HG02759 (cell line): ENCODE results near the gene OBSCN.
"Not testable (repeated sequence)": the region's sequence is repeated elsewhere in the genome, so short reads cannot be mapped to it uniquely, and the experiment has no call there.

Source experiments
- ATAC-seq: cut with Tn5 transposase; IDR thresholded peaks from one replicate; pipeline ENCODE4 v1.9.1; 2021; ENCODE audit warnings: mild to moderate bottlenecking, moderate library complexity; ENCODE audit not compliant: unreplicated experiment

OBSCN gene

DNA sequence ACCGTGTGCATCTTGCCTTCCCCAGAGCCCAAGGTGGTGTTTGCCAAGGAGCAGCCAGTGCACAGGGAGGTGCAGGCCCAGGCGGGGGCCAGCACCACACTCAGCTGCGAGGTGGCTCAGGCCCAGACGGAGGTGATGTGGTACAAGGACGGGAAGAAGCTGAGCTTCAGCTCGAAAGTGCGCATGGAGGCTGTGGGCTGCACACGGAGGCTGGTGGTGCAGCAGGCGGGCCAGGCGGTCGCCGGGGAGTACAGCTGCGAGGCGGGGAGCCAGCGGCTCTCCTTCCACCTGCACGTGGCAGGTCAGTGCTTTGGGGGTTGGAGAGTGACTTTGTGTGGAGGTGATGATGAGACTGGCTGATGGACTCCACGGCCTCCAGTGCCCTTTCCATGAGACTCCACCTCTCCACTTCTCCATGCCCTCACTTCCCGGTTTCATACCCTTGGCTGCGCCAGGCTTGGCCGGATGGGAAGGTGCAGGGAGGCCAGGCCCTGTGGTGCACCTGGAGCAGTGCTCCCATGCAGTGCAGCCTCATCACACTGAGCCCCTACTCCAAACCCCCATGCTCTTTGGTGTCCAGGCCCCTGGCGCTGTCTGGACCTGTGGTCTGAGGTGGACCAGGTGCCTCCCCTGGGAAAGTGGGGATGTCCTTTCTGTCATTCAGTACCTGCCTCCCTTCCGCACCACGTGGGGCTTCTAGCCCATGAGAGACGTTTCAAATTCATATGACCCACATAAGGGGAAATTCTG, 49.0 kb downstream of the OBSCN start:
- no peak for ATAC-seq

DNA sequence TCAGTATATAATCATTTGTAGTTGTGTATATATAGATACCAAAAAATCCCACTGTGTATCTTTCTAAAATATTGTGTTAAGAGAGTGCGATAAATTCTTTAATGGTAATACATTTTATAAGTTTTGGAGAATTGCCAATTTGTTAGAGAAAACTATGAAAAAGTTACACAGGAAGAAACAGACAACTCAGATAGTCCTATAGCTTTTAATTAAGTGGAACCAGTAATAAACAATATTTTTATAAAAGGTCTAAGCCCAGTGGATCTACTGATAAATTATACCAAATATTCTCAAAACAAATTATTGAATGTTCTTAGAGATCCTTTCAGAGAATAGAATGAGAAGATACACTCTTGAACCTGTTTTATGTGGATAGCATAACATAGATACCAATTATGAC, 50.6 kb downstream of the OBSCN start:
- ATAC-seq: no peak

DNA sequence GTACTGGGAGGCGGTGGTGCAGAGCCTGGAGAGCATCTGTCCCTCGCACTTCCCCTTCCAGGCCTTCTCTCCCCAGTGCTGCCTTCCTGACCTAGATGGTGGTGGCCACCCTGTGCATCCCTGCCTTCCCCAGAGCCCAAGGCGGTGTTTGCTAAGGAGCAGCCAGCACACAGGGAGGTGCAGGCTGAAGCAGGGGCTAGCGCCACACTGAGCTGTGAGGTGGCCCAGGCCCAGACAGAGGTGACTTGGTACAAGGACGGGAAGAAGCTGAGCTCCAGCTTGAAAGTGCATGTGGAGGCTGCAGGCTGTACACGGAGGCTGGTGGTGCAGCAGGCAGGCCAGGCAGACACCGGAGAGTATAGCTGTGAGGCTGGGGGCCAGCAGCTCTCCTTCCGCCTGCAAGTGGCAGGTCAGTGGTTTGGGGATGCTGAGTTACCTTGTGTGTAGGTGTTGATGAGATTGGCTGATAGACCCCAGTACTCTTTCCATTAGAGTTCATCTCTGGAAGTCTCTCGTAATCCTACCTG, 51.6 kb downstream of the OBSCN start:
- ATAC-seq: no peak

DNA sequence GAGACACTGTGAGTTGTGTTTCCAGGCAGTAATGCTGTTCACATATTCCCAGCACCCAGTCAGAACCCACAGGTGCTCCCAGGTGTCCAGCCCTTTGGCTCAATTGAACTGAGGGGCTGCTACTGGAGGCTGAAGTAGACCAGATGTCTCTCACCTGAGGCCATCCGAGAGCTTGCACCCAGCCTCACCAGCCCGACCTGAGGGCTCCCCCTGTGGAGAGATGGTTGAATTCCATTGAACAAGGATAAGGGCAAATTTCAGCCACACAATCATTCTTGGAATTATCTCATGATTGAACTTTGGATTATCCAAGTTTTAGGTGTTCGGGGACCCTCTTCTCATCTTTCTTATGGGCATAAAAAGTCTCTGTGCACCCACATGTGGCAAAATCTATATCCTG, 52.1 kb downstream of the OBSCN start:
- no peak for ATAC-seq

DNA sequence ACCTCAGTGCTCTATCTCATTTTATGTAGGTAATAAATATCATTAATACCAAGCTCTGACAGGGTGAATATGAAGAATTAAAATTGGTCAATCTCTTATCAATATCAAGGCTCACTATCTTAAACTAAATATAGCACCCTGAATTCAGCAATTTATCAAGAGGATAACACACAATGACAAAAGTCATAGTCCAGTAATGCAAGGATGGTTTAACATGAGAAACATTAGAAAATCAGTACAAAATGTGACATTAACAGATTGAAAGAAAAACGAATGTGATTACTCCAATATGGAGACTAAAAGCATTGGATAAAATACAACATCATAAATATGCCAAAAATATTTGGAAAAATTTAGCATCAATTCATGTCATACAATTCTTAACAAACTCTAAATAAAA, 53.9 kb downstream of the OBSCN start:
- ATAC-seq: no peak

DNA sequence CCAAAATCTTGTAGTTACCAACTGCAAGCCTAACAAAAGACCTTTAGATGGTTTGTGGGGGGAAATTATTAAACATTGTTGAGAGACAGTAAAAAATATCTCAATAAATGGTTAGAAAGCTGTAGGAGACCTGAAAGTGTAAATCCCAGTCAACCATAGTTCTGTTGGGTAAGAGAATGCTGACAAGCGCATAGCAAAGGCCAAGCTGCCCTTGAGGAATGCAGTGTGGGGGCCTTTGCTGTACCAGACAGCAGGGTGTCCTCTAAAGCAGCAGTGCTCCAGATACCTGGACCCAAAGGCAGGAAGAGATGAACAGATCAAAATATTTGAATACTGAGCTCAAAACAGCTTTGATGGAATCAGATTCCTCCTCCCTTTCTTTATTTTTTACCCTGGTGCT, 54.6 kb downstream of the OBSCN start:
- ATAC-seq: no peak

DNA sequence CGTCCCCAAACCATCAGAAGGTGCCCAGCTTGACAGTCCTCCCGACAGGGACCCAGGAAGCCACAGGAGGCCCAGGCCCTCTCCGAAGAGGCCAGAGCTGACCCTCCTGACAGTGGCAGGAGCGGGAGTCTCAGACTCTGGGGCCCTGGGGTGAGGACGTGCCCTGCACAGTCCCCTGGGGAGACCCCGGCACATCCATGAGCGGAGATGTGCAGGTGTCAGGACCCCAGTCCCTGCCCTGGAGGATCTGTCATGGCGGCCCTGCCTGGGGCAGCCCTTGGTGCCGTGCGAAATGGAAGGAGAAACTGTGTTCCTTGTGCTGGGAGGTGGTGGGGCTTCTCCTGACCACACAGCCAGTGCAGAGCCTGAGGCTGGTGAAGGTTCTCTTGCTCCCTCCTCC, 55.8 kb downstream of the OBSCN start:
- ATAC-seq: no peak

DNA sequence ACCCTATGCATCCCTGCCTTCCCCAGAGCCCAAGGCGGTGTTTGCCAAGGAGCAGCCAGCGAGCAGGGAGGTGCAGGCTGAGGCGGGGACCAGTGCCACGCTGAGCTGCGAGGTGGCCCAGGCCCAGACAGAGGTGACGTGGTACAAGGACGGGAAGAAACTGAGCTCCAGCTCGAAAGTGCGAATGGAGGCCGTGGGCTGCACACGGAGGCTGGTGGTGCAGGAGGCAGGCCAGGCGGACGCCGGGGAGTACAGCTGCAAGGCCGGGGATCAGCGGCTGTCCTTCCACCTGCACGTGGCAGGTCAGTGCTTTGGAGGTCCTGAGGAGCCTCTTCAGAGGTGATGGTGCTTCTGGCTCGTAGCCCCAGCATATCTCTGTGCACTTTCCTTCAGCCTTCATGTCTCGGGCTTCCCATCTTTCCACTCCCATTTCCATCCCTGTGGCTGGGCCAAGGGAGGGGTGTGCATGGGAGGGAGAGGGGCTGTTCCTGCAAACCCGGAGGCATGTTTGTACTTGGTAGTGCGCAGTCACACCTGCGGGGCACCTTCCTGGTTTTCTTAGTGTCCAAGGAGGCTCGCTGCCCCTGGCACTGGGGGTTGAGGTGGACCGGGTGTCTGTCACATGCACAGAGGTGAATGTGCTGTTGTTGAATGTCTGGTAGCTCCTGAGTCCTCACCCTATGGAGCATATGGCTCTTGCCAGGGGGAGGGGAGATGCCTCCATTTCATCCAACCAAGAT, 56.4 kb downstream of the OBSCN start:
- ATAC-seq: no peak

DNA sequence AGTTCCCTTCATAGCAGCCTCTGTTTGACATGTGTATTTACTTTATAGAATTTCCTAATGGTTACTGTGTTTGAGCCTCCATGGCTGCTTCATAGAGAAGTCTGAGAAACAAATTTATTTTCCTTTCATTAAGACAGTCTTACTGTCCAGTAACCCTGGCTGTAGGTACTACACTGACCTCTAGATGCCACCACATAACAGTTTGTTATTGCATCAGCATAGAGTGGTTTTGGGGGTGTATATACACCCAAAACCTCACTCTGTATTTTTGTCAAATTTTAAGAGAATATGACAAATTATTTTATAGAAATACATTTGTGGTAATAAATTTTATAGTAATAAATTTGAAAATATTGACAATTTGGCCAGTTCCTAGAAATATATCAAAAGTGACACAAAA, 57.3 kb downstream of the OBSCN start:
- ATAC-seq: no peak

DNA sequence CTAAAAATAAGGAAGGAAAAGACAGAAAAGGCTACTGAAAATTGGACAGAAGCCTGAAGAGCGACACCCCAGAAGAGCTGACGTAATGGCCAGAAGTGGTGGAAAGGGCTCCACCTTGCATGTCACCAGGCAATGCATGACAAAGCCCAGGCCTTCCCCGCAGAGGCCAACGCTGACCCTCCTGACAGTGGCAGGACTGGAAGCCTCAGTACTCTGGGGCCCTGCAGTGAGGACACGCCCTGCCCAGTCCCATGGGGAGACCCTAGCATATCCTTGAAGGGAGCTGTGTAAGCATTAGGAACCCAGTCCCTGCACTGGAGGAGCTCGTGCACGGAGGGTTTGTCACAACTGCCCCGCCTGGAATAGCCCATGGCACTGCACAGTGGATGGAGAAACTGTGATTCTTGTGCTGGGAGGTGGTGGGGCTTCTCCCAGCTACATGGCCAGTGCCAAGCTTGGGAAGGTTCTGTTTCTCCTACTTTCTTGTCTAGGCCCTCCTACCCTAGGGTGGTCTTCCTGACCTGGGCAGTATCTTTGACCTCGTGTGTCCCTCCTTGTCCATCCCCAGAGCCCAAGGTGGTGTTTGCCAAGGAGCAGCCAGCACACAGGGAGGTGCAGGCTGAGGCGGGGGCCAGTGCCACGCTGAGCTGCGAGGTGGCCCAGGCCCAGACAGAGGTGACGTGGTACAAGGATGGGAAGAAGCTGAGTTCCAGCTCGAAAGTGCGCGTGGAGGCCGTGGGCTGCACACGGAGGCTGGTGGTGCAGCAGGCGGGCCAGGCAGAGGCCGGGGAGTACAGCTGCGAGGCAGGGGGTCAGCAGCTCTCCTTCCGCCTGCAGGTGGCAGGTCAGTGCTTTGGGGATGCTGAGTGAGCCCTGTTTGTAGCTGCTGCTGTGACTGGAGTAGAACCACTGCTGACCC, 60.4 kb downstream of the OBSCN start:
- ATAC-seq: no peak

DNA sequence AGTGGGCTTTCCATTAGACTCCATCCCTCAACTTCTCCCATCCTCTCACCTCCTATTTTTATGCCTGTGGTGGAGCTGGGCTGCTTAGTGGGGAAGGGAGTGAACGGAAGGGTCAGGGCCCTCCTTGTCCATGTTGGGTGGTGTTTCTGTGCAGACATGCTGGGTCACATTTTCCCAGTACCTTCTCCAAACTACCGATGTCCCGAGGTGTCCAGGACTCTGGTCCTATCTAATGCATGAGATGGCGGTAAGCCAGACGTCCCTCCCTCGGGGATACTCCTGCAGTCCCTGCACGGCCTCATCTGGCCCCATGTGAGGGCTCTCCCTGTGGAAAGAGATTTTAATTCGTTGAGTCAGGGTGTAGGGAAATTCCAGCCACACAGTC, 61.0 kb downstream of the OBSCN start:
- no peak for ATAC-seq

DNA sequence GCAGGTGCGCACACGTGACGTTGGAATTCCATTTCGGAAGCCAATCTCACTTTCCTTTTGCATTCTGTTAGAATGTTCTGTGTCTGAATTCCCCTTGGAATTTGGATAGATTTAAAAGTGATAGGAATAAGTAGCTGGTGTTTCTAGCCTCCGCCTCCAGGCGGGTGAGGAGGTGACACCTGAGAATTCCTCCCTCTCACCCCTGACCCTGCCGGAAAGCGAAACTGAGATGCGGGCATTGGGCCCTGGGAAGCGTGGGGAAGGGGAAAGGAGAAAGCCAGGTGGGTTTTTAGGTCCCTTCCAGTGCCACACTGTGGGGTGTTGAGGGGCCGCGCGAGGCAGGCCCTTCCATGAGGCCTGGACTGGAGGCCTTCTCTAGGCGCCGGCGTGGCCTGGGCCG, 61.6 kb downstream of the OBSCN start:
- ATAC-seq: not testable (repeated sequence)

DNA sequence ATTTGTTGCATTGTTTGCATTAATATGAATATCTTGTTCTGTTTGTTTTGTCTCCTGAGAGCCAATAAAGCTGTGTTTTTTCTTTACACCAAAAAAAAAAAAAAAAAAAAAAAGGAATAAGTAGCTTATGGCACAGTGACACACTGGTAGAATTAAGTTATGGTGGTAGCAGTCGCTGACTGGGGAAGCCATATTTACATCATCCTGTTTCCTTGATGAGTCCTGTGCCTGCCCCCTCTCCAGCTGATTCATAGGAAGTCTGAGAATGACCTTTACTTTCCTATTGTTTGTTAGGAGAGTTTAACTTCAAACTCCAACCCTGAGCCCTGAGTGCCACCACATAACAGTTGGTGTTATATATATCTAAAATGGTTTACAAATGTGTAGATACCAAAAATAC, 62.2 kb downstream of the OBSCN start:
- no peak for ATAC-seq

DNA sequence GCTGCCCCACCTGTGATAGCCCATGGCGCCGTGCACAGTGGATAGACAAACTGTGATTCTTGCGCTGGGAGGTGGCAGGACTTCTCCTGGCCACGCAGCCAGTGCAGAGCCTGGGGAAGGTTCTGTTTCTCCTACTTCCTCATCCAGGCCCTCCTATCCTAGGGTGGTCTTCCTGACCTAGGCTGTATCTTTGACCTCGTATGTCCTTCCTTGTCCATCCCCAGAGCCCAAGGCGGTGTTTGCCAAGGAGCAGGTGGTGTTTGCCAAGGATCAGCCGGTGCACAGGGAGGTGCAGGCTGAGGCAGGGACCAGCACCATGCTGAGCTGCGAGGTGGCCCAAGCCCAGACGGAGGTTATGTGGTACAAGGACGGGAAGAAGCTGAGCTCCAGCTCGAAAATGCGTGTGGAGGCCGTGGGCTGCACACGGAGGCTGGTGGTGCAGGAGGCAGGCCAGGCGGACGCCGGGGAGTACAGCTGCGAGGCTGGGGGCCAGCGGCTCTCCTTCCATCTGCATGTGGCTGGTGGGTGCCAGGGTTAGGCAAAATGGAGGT, 63.9 kb downstream of the OBSCN start:
- no peak for ATAC-seq

DNA sequence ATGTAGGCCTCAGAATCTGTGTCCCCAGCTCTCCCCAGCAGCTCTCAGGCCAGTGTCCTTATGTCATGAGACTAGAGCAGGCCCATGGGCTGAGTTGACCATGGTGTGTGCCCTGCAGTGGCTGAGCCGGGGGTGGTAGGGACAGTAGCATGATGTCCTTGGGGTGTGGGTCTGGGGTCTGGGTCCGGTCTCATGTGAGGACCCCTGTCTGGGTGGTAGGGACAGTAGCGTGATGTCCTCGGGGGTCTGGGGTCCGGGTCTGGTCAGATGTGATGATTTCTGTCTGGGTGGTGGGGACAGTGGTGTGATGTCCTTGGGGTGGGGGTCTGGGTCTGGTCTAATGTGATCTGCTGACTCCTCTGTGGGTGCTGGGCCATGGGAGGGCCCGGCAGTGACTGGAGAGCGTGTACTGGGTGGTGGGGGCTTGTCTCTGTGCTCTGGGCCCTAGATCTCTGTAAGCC, 64.5 kb downstream of the OBSCN start:
- ATAC-seq: no peak

DNA sequence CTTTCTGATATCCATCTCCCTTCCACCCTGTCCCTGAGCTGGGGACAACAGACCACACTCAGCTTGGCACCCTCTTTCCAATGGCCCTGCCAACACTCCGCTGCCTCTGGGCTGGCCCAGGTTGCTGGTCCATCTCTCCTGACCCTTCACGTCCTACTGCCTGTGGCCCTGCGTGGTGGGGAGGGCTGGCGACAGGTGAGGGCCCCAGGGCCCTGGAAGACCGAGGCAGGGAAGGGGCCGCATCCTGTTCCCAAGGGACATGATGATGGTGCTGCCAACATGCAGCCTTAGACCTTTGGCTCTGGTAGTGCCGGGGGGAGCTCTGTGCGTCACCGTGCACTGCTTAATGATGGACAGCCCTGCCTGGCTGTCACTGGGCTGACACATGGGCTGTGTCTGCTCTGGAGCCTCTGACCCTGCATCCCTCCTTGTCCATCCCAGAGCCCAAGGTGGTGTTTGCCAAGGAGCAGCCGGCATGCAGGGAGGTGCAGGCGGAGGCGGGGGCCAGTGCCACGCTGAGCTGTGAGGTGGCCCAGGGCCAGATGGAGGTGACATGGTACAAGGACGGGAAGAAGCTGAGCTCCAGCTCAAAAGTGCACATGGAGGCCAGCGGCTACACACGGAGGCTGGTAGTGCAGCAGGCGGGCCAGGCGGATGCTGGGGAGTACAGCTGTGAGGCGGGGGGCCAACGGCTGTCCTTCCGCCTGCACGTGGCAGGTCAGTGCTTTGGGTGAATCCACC, 65.2 kb downstream of the OBSCN start:
- no peak for ATAC-seq

DNA sequence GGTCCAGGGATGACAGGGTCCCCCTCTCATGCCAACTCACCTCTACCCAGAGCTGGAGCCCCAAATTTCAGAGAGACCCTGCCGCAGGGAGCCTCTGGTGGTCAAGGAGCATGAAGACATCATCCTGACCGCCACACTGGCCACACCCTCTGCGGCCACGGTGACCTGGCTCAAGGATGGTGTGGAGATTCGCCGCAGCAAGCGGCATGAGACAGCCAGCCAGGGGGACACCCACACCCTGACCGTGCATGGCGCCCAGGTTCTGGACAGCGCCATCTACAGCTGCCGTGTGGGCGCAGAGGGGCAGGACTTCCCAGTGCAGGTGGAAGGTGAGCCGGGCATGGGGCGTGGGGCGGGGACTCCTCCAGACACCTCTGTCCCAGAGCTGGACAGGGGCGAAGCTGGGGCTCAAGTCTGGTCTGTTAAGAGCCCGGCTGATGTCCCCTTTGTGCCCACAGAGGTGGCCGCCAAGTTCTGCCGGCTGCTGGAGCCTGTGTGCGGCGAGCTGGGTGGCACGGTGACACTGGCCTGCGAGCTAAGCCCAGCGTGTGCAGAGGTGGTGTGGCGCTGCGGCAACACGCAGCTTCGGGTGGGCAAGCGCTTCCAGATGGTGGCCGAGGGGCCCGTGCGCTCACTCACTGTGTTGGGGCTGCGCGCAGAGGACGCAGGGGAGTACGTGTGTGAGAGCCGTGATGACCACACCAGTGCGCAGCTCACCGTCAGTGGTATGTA, 66.0 kb downstream of the OBSCN start:
- ATAC-seq: no peak

DNA sequence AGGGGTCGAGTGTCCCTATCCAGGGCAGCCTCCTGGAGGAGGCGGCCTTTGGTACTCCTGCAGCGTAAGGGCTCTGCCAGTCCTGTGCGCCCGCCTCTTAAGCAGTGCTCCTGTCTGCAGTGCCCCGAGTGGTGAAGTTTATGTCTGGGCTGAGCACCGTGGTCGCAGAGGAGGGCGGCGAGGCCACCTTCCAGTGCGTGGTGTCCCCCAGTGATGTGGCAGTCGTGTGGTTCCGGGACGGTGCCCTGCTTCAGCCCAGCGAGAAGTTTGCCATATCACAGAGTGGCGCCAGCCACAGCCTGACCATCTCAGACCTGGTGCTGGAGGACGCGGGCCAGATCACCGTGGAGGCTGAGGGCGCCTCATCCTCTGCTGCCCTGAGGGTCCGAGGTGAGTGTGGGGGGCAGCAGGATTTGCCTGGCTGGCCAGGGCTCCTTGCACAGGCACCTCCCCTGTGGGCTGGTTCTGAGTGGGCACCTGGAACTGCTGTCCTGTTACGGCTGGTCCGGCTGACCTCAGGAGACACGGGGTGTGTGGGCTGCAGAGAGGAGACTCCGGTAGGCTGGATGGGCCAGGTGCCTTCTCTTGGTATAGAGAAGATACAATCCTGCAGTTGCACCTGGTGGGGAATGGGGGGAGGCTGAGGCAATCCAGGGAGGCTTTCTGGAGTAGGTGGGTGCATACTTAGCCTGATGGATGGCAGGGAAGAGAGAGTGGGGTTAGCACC, 66.8 kb downstream of the OBSCN start:
- ATAC-seq: no peak

DNA sequence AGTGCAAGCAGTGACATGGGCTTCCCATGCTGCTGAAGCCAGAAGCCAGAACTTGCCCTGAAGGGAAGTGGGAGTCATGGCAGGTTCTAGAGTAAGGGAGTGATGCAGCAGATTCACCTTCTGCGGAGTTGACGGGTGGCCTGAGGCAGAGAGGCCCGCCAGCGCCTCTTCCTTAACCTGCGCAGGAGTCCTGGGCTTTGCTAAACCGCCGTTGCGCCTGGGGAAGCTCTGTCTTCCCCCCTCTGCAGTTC, 67.3 kb downstream of the OBSCN start:
- no peak for ATAC-seq
